BE2C (cell line): ENCODE results near the gene MYO1G.
A peak's percentile ranks its signal among the peaks of the same experiment; 100 is the strongest.

Experiments used
- DNase-seq: peaks from one replicate; pipeline ENCODE4 v3.0.0-alpha.2; 2020
- H3K27me3 ChIP-seq: fragments of 250-450 bp; sonication (Bioruptor Pico); 2 replicates; pipeline ENCODE4 v1.5.1; 2020; ENCODE audit warnings: mild to moderate bottlenecking
- H3K36me3 ChIP-seq: fragments of 250-450 bp; sonication (Bioruptor Pico); 2 replicates; pipeline ENCODE4 v1.5.1; 2020; ENCODE audit warnings: mild to moderate bottlenecking
- H3K4me1 ChIP-seq: fragments of 250-450 bp; sonication (Bioruptor Pico); 2 replicates; pipeline ENCODE4 v1.5.1; 2020
- H3K4me3 ChIP-seq: 2 replicates; pipeline ENCODE4 v1.5.1; 2011; ENCODE audit warnings: low read depth, low read length
- H3K9me3 ChIP-seq: fragments of 250-450 bp; sonication (Bioruptor Pico); 2 replicates; pipeline ENCODE4 v1.5.1; 2020
- TF ChIP-seq, protein P1 (sequence below): IDR thresholded peaks from 2 replicates; pipeline ENCODE4 v1.5.1; 2012; ENCODE audit warnings: mild to moderate bottlenecking, low read depth, low read length

MYO1G gene

DNA sequence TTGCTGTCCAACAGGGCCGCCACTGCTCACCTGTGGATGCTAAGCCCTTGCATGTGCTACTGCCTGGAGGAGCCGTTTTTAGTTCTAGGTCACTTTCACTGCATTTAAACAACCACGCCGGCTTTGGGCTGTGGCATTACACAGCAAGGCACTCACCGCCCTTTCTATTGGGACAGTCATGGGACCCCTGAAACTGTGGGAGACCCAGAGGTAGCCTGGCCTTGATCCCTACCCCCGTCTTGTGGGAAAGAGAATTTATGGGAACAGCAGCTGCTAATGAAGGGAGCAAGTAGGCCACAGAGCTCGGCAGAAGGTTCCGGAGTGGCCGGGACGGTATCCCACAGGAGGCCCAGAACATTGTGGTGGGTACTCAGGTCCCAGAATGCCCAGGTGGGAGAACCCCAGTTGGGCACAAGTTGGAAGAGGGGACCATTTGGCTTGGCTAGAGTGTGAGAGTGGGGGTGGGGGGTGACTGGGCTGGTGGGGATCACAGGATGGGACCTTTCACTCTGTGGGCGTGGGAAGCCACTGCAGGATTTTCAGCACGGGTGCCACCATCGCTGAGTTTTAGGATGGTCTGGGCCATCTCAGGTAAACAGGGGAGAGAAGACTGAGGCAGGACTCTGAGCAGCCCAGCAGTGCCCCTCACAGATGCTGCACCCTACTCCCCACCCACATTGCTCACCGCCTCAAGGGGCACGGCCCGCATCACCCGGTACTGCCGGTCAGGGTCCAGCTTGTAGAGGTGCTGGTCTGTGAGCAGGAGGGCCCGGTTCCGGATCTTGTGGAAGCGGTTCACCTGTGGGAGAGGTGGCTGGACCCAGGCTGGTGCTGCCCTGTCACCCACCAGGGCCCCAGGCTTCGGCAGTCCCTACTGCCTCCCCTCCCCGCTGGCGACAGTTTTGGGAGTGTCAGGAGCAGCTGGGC, 15.2 kb downstream of the MYO1G start:
- H3K4me1 ChIP-seq = no peaks in the 10 kb centered on the region
- TF ChIP-seq, protein P1, sequence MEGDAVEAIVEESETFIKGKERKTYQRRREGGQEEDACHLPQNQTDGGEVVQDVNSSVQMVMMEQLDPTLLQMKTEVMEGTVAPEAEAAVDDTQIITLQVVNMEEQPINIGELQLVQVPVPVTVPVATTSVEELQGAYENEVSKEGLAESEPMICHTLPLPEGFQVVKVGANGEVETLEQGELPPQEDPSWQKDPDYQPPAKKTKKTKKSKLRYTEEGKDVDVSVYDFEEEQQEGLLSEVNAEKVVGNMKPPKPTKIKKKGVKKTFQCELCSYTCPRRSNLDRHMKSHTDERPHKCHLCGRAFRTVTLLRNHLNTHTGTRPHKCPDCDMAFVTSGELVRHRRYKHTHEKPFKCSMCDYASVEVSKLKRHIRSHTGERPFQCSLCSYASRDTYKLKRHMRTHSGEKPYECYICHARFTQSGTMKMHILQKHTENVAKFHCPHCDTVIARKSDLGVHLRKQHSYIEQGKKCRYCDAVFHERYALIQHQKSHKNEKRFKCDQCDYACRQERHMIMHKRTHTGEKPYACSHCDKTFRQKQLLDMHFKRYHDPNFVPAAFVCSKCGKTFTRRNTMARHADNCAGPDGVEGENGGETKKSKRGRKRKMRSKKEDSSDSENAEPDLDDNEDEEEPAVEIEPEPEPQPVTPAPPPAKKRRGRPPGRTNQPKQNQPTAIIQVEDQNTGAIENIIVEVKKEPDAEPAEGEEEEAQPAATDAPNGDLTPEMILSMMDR = no peak
- no peaks in the 10 kb centered on the region for H3K27me3 ChIP-seq
- H3K36me3 ChIP-seq = no peaks in the 10 kb centered on the region
- H3K4me3 ChIP-seq = no peak overlapping the region
- peak; percentile 7 for DNase-seq
- no peaks in the 10 kb centered on the region for H3K9me3 ChIP-seq

DNA sequence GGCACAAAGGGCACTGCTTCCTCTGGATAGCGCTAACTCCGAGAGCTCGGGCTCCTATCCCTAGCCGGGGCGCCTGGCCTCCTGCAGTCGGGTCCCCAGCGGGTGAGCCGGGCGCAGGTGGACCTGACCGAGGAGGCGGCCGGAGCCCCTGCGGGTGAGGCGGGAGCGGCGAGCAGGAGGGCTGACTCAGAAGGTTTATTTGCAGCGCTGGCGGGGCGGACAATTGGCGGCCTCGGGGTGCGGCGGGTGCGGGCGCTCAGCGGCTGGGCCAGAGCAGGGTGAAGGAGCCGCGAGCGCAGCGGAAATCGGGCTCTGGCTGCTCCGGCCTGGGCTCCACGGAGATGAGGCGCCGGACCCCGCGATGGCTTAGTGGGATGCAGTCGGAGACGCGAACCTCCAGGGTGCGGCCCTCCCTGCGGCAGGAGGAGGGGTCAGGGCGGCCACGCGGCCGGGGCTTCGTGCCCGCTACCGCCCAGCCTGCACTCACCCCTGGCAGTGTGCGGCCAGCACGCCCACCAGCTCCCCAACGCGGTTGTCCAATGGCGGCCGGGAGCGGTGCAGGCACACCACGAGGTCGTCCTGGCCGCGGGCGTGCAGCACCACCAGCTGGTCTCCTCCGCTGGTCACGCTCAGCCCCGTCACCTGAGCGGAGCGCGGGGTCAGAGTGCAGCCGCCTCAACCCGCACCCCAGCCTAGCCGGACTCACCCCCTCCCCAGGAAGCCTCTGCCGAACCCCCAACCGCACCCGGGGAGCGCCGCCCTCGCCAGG, 16.1 kb downstream of the MYO1G start:
- TF ChIP-seq, protein P1 = no peak
- Histone ChIP-seq H3K27me3 (no peaks in the 10 kb centered on the region), H3K9me3 (no peaks in the 10 kb centered on the region), H3K36me3 (no peaks in the 10 kb centered on the region), H3K4me3 (no peak overlapping the region), H3K4me1 (no peaks in the 10 kb centered on the region)
- DNase-seq = peak; percentile 10

DNA sequence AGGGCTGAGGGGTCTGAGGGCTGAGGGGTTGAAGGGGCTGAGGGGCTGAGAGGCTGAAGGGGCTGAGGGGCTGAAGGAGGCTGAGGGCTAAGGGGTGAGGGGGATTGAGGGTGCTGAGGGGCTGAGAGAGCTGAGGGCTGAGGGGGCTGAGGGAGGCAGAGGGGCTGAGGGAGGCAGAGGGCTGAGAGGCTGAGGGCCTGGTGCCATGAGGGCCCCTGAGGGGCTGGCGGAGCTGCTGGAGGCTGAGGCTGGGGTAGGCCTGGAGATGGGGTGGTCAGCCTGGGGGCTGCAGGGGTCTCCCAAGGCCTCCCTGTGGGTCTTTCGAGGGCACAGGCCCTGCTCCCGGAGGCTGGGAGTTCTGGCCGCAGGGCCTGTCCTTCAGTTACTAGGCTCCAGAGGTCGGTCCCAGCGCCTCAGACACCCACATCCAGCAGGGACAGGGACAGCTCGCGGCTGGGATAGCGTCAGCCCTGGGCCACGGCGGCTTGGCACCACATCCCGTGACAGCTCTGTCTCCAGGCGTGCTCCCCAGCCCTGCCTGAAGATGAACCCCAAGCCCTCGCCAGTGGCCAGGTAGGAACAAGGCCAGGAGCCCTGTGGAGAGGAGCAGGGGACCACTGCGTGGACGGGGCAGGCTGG, 16.9 kb downstream of the MYO1G start:
- Histone ChIP-seq H3K4me1 (no peaks in the 10 kb centered on the region), H3K36me3 (no peaks in the 10 kb centered on the region), H3K4me3 (no peak overlapping the region), H3K27me3 (no peaks in the 10 kb centered on the region), H3K9me3 (no peaks in the 10 kb centered on the region)
- peak; percentile 12 for DNase-seq
- TF ChIP-seq, protein P1 = no peak

DNA sequence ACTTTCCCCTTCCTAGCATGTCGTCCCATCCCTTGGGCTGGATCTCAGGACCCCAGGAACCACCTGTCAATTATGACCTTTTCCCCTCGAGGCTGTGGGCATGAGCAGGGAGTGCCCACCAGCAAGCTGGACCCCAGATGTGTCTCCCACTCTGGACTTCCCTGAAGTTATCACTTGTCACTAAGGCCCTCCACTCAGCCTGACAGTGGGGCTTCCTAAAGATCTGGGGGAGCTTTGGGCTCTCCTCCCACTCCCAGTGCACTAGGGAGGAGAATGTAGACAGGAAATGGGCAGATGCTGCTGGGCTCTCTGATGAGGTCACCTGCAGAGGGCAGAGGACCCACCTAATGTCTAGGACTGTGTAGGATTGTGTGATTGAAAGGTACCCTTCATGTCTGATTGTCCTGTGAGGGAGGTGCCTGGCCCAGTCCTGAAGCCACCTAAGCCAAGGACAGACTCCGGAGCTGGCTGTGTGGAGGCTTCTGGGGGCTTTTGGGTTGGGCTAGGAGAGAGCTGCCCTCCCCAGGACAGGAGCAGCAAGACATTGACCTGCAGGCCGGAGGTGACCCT, 18.7 kb downstream of the MYO1G start:
- H3K9me3 ChIP-seq = no peaks in the 10 kb centered on the region
- H3K4me1 ChIP-seq = no peaks in the 10 kb centered on the region
- TF ChIP-seq, protein P1 = no peak

DNA sequence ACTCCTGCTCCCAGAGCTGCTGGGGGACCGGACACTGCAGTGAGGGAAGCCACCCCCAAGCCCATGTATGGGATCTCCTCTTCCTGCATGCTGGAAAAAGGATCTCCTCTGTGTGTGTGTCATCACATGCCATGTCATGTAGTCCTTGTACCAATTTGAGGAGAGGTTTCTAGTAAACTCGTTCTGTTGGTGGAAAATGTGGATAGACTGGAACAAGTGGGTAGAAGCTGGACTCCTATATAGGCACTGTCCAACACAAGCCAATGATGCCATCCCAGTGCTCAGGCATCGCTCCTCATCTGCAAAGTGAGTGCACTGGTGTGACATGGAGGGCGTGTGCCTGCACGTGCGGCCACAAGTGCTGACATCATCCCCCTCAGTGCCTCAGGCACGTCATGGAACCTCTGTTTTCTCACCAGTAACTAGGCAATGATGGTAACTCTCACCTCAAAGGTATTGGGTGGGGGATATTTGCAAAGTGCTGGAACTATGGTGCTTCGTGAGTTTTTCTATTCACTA, 19.3 kb downstream of the MYO1G start:
- H3K36me3 ChIP-seq = no peaks in the 10 kb centered on the region
- H3K4me1 ChIP-seq = no peaks in the 10 kb centered on the region
- TF ChIP-seq, protein P1 = no peak
- H3K27me3 ChIP-seq = no peaks in the 10 kb centered on the region
- DNase-seq = peak; percentile 22
- H3K4me3 ChIP-seq = no peak overlapping the region
- no peaks in the 10 kb centered on the region for H3K9me3 ChIP-seq

More for the DNA sequence above, 18.7 kb downstream of the MYO1G start:
- no peaks in the 10 kb centered on the region for H3K27me3 ChIP-seq
- H3K36me3 ChIP-seq = no peaks in the 10 kb centered on the region
- no peak for DNase-seq
- H3K4me3 ChIP-seq = no peak overlapping the region
